HUES64 (cell line): Measurements from ENCODE around the gene TUNAR.

Experiments used
- H3K27ac ChIP-seq: 2 replicates; pipeline ENCODE4 v1.7.0; 2013; ENCODE audit warnings: low read depth, low read length, inconsistent platforms
- H3K27me3 ChIP-seq: 2 replicates; pipeline ENCODE4 v1.6.1; 2013; ENCODE audit warnings: mild to moderate bottlenecking, low read length; ENCODE audit not compliant: insufficient read depth
- H3K36me3 ChIP-seq: 2 replicates; pipeline ENCODE4 v1.6.1; 2013; ENCODE audit warnings: mild to moderate bottlenecking, low read length; ENCODE audit not compliant: insufficient read depth
- H3K4me1 ChIP-seq: 2 replicates; pipeline ENCODE4 v1.6.1; 2013; ENCODE audit warnings: mild to moderate bottlenecking, low read length, moderate library complexity; ENCODE audit not compliant: insufficient read depth
- H3K4me3 ChIP-seq: 2 replicates; pipeline ENCODE4 v1.5.1; 2013; ENCODE audit warnings: mild to moderate bottlenecking, low read length, moderate library complexity
- H3K9ac ChIP-seq: 2 replicates; pipeline ENCODE4 v1.6.1; 2013; ENCODE audit warnings: mild to moderate bottlenecking, low read depth, low read length
- H3K9me3 ChIP-seq: 2 replicates; pipeline ENCODE4 v1.6.1; 2013; ENCODE audit warnings: low read depth, low read length; ENCODE audit not compliant: insufficient read depth
- WGBS: fragments of 150-250, 120-280 bp; methylation state at CpG from one replicate; pipeline ENCODE4 v1.1.7; 2013; ENCODE audit warnings: missing lambda C conversion rate; 5-methylcytosine and 5-hydroxymethylcytosine counted together

TUNAR gene

DNA sequence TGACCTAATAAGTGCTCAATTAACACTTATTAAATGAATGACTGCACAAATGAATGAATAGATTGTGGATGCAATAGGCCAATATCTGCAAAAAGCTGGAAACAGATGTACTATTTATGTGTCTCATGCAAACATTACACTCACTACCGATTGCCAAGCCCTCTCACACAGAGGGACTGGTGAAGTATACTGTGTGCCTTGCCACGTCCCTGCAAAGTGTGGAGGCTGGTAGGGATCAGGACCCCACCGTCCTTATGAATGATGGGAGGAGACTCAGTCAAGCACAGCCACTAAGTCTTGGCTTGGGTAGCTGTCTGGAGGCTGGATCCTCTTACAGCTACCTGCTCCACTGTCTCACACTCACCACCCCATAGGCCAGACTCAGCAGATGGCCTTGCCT, 3.9 kb upstream of the TUNAR start:
- Histone ChIP-seq H3K27me3 (peaks cover 19% of the 10 kb centered on the region), H3K27ac (no peak overlapping the region)

DNA sequence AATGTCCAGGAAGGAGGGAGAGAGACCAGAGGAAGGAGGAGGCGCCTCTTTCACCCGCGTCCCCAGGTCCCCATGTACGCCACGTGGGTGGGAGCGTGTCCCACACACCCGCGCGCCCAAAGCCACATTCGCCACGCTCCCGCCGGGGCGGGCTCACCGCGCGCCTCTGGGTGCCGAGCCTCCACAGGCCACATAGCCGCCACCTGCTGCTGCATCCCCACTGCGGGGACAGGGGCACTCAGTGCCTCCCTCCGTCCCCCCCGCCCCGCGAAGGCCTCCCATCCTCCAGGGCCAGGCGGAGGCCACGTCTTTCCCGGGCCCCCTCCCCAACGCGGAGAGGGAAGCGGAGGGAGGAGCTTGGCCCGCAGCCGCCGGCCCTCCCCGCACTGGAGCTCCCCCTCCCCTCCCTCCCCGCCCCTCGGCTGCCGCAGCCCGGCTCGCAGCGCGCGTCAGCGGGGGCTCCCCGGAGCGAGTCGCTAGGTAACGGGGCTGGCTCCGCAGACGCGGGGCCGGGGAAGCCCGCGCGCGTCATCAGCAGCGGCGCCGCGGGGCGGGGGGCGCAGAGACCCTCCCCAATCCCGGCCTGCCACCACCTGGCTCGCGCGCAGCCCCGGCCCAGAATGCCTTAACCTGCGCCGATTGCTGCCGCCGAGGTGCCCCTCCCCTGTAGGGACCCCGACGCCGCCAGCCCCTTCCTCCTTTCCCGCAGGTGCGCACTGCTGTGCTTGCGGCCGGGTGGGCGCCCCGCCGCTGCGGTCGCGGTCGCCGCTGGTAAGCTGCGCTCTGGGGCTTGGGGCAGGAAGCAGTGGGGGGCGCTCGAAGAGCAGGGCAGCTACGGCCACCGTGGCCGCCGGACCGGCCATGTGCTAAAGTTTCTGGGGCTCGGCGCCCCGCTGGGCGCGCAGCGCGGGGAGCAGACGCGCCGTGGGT, 536 bp upstream of the TUNAR start:
- Histone ChIP-seq H3K4me3 (peak overlapping the region; percentile 77), H3K4me1 (peaks cover 28% of the 10 kb centered on the region), H3K9ac (peak overlapping the region; percentile 77), H3K9me3 (no peaks in the 10 kb centered on the region), H3K36me3 (peaks cover 3% of the 10 kb centered on the region; the same call in 1 of the 2 replicates), H3K27me3 (peaks cover 22% of the 10 kb centered on the region), H3K27ac (no peak overlapping the region)
- 5% methylated on average over 103 of the region's 103 CpGs for WGBS

More for the DNA sequence above, 3.9 kb upstream of the TUNAR start:
- H3K9me3 ChIP-seq: no peaks in the 10 kb centered on the region
- H3K9ac ChIP-seq: no peak overlapping the region
- no peaks in the 10 kb centered on the region for H3K36me3 ChIP-seq
- 76% methylated on average over 3 of the region's 3 CpGs for WGBS
- H3K4me1 ChIP-seq: peaks cover 7% of the 10 kb centered on the region
- H3K4me3 ChIP-seq: no peak overlapping the region

DNA sequence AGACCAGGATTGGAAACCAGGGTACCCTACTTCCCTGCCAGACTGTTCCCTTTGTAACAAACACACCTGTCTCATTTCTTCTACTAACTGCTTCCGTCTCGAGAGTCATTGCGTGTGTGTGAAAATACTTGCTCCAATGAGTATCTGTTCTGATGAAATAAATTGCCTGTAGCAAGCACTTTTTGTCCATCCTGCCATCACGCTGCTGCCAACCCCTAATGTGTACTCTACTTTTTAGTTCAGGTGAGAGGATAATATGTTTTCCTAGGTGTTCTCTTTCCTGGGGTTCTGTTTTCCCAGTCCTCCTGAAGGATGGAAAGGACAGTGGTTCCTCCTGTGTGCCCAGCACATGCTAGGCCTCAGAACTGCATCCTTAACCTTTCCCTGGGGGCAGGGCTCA, 1.0 kb downstream of the TUNAR start:
- Histone ChIP-seq H3K27ac (no peak overlapping the region), H3K36me3 (peaks cover 12% of the 10 kb centered on the region; the same call in 1 of the 2 replicates), H3K9me3 (no peaks in the 10 kb centered on the region), H3K9ac (no peak overlapping the region), H3K4me3 (peak overlapping the region; percentile 77), H3K27me3 (peaks cover 22% of the 10 kb centered on the region), H3K4me1 (peaks cover 38% of the 10 kb centered on the region)
- 80% methylated on average over 4 of the region's 4 CpGs for WGBS

DNA sequence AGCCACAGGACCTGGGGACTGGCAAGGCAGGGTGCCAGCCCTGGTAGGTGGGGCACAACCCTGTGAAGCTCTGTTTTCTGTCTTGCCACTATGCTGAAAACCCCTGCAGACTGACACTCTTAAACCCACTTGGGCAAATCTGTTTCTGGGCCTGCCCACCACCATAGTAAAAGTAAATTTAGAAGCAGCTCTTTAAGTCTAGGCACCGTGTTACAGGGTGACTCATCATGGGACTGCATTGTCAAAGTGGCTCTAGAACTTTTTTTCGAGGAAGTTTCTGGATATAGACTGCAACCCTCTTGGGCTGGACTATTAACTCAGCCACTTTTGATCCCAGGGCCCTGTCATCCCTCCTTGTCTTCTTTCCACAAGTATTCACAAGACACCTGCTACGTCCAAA, 7.7 kb downstream of the TUNAR start:
- 91% methylated on average over 3 of the region's 3 CpGs for WGBS
- H3K4me1 ChIP-seq: peaks cover 31% of the 10 kb centered on the region; the same call in 1 of the 2 replicates
- H3K9ac ChIP-seq: no peak overlapping the region
- H3K27ac ChIP-seq: no peak overlapping the region
- no peak overlapping the region for H3K4me3 ChIP-seq
- no peaks in the 10 kb centered on the region for H3K27me3 ChIP-seq
- H3K9me3 ChIP-seq: no peaks in the 10 kb centered on the region
- peaks cover 25% of the 10 kb centered on the region; the same call in 1 of the 2 replicates for H3K36me3 ChIP-seq

DNA sequence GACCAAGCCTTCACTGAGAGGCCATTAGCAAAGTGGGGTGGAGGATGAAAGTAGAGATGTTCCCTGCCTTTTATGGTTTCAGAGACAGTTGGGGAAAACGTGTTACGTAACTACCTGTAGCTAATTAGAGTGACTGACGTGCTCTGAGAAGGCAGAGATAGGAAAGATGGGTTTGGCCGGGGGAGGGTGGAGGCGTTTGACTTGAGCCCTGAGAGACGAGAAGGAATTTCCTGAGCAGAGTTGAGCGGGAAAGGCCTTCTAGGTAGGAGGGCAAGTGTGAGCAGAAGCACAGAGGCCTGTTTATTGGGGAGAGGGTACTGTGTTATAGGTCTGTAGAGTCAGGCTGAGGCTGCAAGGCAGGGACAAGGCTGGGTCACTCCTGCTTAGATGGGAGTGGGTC, 8.6 kb downstream of the TUNAR start:
- Histone ChIP-seq H3K4me3 (no peak overlapping the region), H3K27me3 (no peaks in the 10 kb centered on the region), H3K9me3 (no peaks in the 10 kb centered on the region), H3K9ac (no peak overlapping the region), H3K4me1 (peaks cover 31% of the 10 kb centered on the region; the same call in 1 of the 2 replicates), H3K27ac (no peak overlapping the region), H3K36me3 (peaks cover 24% of the 10 kb centered on the region; the same call in 1 of the 2 replicates)
- 65% methylated on average over 7 of the region's 7 CpGs for WGBS

DNA sequence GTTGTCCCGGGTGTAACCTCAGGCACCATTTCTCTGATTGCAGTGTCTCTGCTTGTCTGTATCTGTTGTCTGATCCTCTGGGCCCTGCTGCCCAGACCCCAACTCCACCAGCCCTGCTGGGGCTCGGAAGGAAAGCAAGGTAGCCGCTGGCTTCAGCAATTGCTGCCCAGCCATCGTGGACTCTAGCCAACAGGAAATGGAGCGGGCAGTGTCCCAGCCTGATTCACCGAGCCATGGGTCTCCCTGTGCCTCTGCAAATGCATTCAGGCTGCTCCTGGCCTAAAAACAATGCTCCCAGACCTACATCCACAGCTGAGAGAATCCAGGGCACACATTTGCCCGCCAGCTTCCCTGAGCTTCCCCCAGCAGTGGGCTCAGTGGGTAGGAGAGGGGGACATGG, 9.2 kb downstream of the TUNAR start:
- Histone ChIP-seq H3K36me3 (peaks cover 22% of the 10 kb centered on the region; the same call in 1 of the 2 replicates), H3K27ac (no peak overlapping the region), H3K9me3 (no peaks in the 10 kb centered on the region), H3K27me3 (no peaks in the 10 kb centered on the region), H3K4me3 (no peak overlapping the region), H3K4me1 (peaks cover 28% of the 10 kb centered on the region; the same call in 1 of the 2 replicates), H3K9ac (no peak overlapping the region)
- WGBS: 91% methylated on average over 7 of the region's 7 CpGs

DNA sequence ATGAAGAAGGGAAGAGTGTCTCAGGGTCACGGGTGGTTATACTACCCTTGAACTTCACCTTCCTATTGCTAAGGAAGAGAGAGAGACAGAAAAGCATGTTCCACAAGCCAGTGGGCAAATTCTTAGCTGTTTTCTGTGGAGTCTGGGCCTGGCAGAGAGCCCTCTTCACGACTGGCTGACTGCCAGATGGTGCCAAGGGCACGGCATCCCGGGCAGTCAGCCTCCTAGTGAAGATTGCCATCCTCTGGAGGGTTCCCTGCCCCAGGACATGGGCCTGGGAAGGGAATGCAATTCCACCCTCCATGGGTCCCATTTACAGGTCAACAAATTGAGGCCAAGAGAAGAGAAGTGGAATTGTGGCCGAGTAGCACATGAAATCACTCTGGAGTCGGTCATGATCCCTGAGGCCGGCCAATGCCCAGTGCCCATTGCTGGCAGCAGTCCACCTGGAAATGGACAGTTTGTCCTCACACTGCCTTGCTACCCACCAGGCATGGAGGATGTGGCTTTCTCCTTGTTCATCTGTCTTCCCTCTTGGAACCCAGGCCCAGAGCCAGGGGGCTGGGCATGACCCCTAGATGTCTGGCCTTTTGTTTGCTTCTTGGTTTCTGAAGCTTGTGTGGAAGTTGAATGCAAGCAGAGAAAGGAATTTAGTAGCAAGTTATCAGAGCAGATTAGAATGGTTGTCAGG, 9.9 kb downstream of the TUNAR start:
- no peak overlapping the region for H3K9ac ChIP-seq
- WGBS: 92% methylated on average over 7 of the region's 7 CpGs
- H3K27me3 ChIP-seq: no peaks in the 10 kb centered on the region
- no peak overlapping the region for H3K4me3 ChIP-seq
- no peak overlapping the region for H3K27ac ChIP-seq
- H3K4me1 ChIP-seq: peaks cover 24% of the 10 kb centered on the region; the same call in 1 of the 2 replicates
- no peaks in the 10 kb centered on the region for H3K9me3 ChIP-seq
- H3K36me3 ChIP-seq: peaks cover 22% of the 10 kb centered on the region; the same call in 1 of the 2 replicates

DNA sequence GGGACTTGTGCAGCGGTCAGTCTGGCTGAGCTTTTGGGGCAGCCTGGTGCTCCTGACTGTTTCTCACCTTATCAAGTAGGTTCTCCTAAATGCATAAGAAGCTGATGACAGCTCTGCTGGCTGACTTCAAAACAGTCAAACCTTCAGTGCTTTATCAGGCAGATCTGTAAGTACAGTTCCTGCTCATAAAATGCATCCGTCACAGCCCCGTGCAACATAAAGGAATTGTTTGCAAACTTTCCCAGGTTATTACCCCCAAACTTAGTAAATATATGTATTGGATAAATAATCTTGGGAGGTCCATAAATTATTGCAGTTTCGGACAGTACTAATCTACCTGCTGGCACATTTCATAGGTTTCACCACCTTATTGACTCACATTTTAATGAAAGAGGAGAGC, 10.7 kb downstream of the TUNAR start:
- H3K4me3 ChIP-seq: no peak overlapping the region
- peaks cover 18% of the 10 kb centered on the region; the same call in 1 of the 2 replicates for H3K4me1 ChIP-seq
- peaks cover 16% of the 10 kb centered on the region; the same call in 1 of the 2 replicates for H3K36me3 ChIP-seq
- no peak overlapping the region for H3K27ac ChIP-seq
- no peak overlapping the region for H3K9ac ChIP-seq
- H3K27me3 ChIP-seq: no peaks in the 10 kb centered on the region
- H3K9me3 ChIP-seq: no peaks in the 10 kb centered on the region
- 94% methylated on average over 4 of the region's 4 CpGs for WGBS

DNA sequence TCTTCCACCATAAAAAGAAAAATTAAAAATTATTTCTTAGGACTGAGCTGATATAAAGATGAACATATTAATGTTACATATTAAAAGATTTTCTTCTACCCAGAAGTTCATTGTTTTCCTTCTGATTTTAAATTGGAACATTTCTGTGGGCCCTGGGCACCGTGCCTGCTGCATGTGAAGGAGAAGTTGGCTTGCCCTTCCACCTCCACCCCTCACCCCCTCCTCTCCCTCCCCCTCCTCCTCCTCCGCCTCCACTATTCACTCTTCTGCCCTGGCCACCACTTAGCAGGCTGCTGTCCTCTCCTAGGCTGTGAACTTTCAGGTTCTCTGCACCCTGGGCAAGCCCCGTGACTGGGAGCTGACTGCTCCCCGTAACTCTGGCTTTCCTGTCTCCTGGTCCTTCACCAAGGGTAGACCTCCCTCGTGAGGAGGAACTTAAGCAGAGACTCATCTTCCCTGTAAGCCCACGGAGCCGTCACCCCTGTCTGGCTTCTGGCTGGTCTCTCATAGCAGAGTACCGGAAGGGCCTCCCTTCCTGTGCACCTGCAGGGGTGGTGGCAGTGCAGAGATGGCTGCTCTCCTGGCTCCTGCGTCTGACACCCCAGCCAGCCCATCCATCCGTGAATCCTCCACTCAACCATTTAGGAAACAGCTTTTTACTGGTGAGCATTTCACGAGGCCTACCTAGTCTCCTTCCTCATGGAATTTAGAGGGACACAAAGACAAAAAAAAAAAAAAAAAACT, 12.8 kb downstream of the TUNAR start:
- Histone ChIP-seq H3K27ac (no peak overlapping the region), H3K4me1 (peaks cover 12% of the 10 kb centered on the region; the same call in 1 of the 2 replicates), H3K9ac (no peak overlapping the region)

DNA sequence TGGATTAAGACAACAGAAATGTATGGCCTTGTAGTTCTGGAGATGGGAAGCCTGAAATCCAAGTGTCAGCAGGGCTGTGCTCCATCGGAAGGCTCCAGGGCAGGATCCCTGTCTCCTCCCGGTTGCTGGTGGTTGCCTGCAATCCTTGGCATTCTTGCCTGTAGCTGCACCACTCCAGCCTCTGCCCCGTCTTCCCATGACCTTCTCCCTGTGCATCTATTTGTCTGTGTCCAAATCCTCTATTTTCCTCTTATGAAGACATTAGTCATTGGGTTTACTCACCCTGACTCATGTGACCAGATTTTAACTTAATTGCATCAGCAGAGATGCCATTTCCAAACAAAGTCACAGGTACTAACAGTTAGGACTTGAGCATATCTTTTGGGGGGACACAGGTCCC, 15.1 kb downstream of the TUNAR start:
- Histone ChIP-seq H3K9me3 (no peaks in the 10 kb centered on the region), H3K4me1 (peaks cover 9% of the 10 kb centered on the region; the same call in 1 of the 2 replicates), H3K4me3 (no peak overlapping the region), H3K36me3 (peaks cover 6% of the 10 kb centered on the region; the same call in 1 of the 2 replicates), H3K9ac (no peak overlapping the region), H3K27me3 (no peaks in the 10 kb centered on the region), H3K27ac (no peak overlapping the region)
- whole genome bisulfite sequencing: 91% methylated on average over 3 of the region's 3 CpGs

More for the DNA sequence above, 12.8 kb downstream of the TUNAR start:
- Histone ChIP-seq H3K9me3 (no peaks in the 10 kb centered on the region), H3K27me3 (no peaks in the 10 kb centered on the region), H3K4me3 (no peak overlapping the region), H3K36me3 (peaks cover 10% of the 10 kb centered on the region; the same call in 1 of the 2 replicates)
- whole genome bisulfite sequencing: 92% methylated on average over 11 of the region's 11 CpGs
